SU-DHL-6 (cell line): Measurements from ENCODE around the gene YEATS4.

ENCODE experiments used
- H2AFZ ChIP-seq: fragments of 200-600 bp; sonication (generic); 2 replicates; pipeline ENCODE4 v1.6.1; 2014; ENCODE audit warnings: low read depth, mild to moderate bottlenecking, moderate library complexity, mixed read lengths, antibody characterized with exemption, low read length; ENCODE audit not compliant: severe bottlenecking
- H3F3A ChIP-seq: fragments of 200-600 bp; shearing (Covaris generic); 2 replicates; pipeline ENCODE4 v1.6.0; 2016; ENCODE audit warnings: antibody characterized with exemption, mild to moderate bottlenecking; ENCODE audit not compliant: insufficient read depth
- H3K27ac ChIP-seq: fragments of 200-600 bp; sonication (generic); 2 replicates; pipeline ENCODE4 v1.5.1; 2016; ENCODE audit warnings: low read depth, mild to moderate bottlenecking, low read length, moderate library complexity, mixed read lengths
- H3K27me3 ChIP-seq: fragments of 200-600 bp; sonication (generic), shearing (Covaris generic); 2 replicates; pipeline ENCODE4 v1.6.0; 2014; ENCODE audit warnings: mild to moderate bottlenecking, low read length
- H3K36me3 ChIP-seq: fragments of 200-600 bp; sonication (generic); 2 replicates; pipeline ENCODE4 v1.6.1; 2014; ENCODE audit warnings: mild to moderate bottlenecking, low read length, mixed read lengths
- H3K4me2 ChIP-seq: fragments of 300-600, 200-600 bp; shearing (Covaris generic), sonication (generic); 2 replicates; pipeline ENCODE4 v1.6.0; 2014; ENCODE audit warnings: low read length, low read depth, mild to moderate bottlenecking; ENCODE audit not compliant: poor library complexity, severe bottlenecking
- H3K4me3 ChIP-seq: fragments of 200-600 bp; sonication (generic); 2 replicates; pipeline ENCODE4 v1.5.1; 2014; ENCODE audit warnings: antibody characterized with exemption, low read length, mild to moderate bottlenecking, mixed read lengths; ENCODE audit not compliant: insufficient read depth, poor library complexity, severe bottlenecking
- H3K79me2 ChIP-seq: fragments of 200-600 bp; sonication (generic); 2 replicates; pipeline ENCODE4 v1.6.1; 2014; ENCODE audit warnings: mild to moderate bottlenecking, low read length, moderate library complexity; ENCODE audit not compliant: insufficient read depth
- H3K9ac ChIP-seq: fragments of 200-600 bp; sonication (generic); 2 replicates; pipeline ENCODE4 v1.7.0; 2014; ENCODE audit warnings: mild to moderate bottlenecking, low read length
- H3K9me2 ChIP-seq: fragments of 200-600 bp; sonication (generic); replicated peaks from 2 replicates; pipeline ENCODE4 v1.6.1; 2014; ENCODE audit warnings: low read length; ENCODE audit not compliant: insufficient read depth
- H3K9me3 ChIP-seq: fragments of 200-600 bp; sonication (generic); 2 replicates; pipeline ENCODE4 v1.6.1; 2014; ENCODE audit warnings: low read length, mixed read lengths; ENCODE audit not compliant: insufficient read depth
- H4K20me1 ChIP-seq: fragments of 200-600 bp; sonication (generic); 2 replicates; pipeline ENCODE4 v1.6.1; 2014; ENCODE audit warnings: low read depth, mild to moderate bottlenecking, antibody characterized with exemption, low read length, moderate library complexity, mixed read lengths
- EZH2phosphoT487 ChIP-seq: fragments of 200-600 bp; sonication (generic), shearing (Covaris generic); conservative IDR thresholded peaks from 2 replicates; pipeline ENCODE4 v1.6.1; 2018; ENCODE audit warnings: mild to moderate bottlenecking, antibody characterized with exemption, low read length, moderate library complexity, mixed read lengths
- TF ChIP-seq, protein P1 (sequence below): fragments of 200-600 bp; sonication (generic); IDR thresholded peaks from one replicate; pipeline ENCODE4 v1.5.1; 2017; ENCODE audit warnings: antibody characterized with exemption, mild to moderate bottlenecking, low read length, moderate library complexity; ENCODE audit not compliant: insufficient read depth, poor library complexity, severe bottlenecking

YEATS4 gene

DNA sequence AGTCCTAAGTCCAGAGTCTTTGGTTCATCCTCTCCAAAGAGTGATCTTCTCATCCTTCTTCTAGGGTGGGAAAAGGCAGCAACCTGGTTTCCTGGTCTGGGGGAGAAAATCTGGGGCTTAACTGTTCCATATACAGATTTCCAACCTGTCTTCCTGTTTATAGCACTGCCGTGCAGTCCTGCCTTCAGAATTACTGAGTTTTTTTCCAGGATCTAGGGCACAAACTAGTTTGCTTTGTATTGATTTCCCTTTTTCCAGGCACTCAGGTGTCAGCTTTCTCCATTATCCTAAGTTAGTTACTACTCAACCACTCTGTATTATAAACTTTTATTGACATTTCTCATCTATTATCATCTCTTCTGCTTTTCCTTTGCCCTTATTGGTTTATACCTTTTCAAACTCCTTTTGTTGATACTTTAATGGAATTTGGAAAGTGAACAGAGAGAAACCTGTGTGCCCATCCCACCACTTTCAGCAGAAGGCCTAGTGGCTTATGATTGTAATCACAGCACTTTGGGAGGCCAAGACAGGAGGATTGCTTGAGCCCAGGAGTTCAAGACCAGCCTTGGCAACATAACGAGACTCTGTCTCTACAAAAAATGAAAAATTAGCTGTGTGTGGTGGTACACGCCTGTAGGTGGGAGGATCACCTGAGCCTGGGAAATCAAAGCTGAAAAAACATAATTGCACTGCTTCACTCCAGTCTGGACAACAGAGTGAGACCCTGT, 15.5 kb upstream of the YEATS4 start:
- H3K9me2 ChIP-seq = no peaks in the 10 kb centered on the region
- no peak overlapping the region for H2AFZ ChIP-seq
- no peak overlapping the region for H3K4me3 ChIP-seq
- H3K79me2 ChIP-seq = no peaks in the 10 kb centered on the region
- H3K27me3 ChIP-seq = no peaks in the 10 kb centered on the region
- no peak overlapping the region for H3K4me2 ChIP-seq
- H3F3A ChIP-seq = no peaks in the 10 kb centered on the region
- no peaks in the 10 kb centered on the region for H3K36me3 ChIP-seq
- no peak overlapping the region for H3K9ac ChIP-seq
- H3K27ac ChIP-seq = no peak overlapping the region
- no peaks in the 10 kb centered on the region for H3K9me3 ChIP-seq
- no peak for TF ChIP-seq EZH2phosphoT487
- TF ChIP-seq, protein P1, sequence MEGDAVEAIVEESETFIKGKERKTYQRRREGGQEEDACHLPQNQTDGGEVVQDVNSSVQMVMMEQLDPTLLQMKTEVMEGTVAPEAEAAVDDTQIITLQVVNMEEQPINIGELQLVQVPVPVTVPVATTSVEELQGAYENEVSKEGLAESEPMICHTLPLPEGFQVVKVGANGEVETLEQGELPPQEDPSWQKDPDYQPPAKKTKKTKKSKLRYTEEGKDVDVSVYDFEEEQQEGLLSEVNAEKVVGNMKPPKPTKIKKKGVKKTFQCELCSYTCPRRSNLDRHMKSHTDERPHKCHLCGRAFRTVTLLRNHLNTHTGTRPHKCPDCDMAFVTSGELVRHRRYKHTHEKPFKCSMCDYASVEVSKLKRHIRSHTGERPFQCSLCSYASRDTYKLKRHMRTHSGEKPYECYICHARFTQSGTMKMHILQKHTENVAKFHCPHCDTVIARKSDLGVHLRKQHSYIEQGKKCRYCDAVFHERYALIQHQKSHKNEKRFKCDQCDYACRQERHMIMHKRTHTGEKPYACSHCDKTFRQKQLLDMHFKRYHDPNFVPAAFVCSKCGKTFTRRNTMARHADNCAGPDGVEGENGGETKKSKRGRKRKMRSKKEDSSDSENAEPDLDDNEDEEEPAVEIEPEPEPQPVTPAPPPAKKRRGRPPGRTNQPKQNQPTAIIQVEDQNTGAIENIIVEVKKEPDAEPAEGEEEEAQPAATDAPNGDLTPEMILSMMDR = no peak
- H4K20me1 ChIP-seq = no peaks in the 10 kb centered on the region

DNA sequence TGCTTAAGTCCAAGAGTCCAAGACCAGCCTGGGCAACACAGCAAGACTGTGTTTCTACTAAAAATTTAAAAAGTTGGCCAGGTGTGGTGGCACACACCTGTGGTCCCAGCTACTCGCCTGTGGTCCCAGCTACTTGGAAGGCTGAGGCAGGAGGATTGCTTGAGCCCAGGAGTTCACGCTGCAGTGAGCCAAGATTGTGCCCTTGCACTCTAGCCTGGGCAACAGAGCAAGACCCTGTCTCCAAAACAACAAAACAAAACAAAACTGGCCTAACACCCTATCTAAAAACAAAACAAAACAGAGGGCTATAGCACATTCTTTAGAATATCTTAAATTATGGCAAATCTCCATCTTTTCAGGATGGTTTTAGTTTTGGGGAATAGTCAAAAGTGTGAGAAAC, 14.5 kb upstream of the YEATS4 start:
- no peak for TF ChIP-seq EZH2phosphoT487
- TF ChIP-seq, protein P1 = no peak
- H3K4me3 ChIP-seq = no peak overlapping the region
- H2AFZ ChIP-seq = no peak overlapping the region
- no peaks in the 10 kb centered on the region for H3K79me2 ChIP-seq
- no peaks in the 10 kb centered on the region for H3K9me2 ChIP-seq
- no peaks in the 10 kb centered on the region for H3F3A ChIP-seq
- no peaks in the 10 kb centered on the region for H3K27me3 ChIP-seq
- no peak overlapping the region for H3K27ac ChIP-seq
- no peaks in the 10 kb centered on the region for H3K36me3 ChIP-seq
- no peaks in the 10 kb centered on the region for H3K9me3 ChIP-seq
- H3K9ac ChIP-seq = no peak overlapping the region
- H3K4me2 ChIP-seq = no peak overlapping the region
- H4K20me1 ChIP-seq = no peaks in the 10 kb centered on the region

DNA sequence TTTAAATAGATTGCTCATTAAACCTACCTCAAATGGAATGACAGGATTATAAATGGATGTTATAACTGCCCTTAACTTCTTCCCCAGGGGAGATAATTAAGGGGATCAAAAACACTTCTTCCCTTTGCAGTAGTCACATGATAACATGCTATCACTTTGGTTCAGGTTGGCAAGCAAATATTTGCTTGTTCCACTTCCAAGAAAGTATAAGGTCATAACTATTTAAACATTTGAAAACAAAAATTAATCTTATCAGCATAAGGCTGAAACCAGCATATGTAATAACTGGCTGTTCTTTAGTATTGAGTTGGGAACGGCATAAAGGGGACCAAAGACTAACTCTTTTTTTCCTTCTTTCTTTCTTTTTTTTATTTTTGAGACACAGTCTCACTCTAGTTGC, 13.8 kb upstream of the YEATS4 start:
- Histone ChIP-seq H3K9ac (no peak overlapping the region), H3K79me2 (no peaks in the 10 kb centered on the region), H3K9me2 (no peaks in the 10 kb centered on the region), H3K36me3 (no peaks in the 10 kb centered on the region), H3K4me3 (no peak overlapping the region), H3K27ac (no peak overlapping the region), H2AFZ (no peak overlapping the region), H3K27me3 (no peaks in the 10 kb centered on the region), H3K4me2 (no peak overlapping the region), H3F3A (no peaks in the 10 kb centered on the region), H4K20me1 (no peaks in the 10 kb centered on the region), H3K9me3 (no peaks in the 10 kb centered on the region)
- no peak for TF ChIP-seq EZH2phosphoT487
- TF ChIP-seq, protein P1 = no peak
